Kidney glomerular epithelial cell (primary cell): ENCODE measurements around the gene PRRC1.
"Not testable (repeated sequence)": the region's sequence is repeated elsewhere in the genome, so short reads cannot be mapped to it uniquely, and the experiment has no call there.

ENCODE experiments used
- DNase-seq: peaks from one replicate; lab custom pipeline; 2025; lab: John Stamatoyannopoulos, UW

The PRRC1 gene

GRCh38 chr5:127545249-127545648 is 27.8 kb downstream of the PRRC1 start:
- DNase-seq, result not testable (repeated sequence)

- DNase-seq, result no peak
Observed at GRCh38 chr5:127549551-127549950, 32.1 kb downstream of the PRRC1 start.

GRCh38 chr5:127550652-127551409 is 33.4 kb downstream of the PRRC1 start:
- no peak for DNase-seq

GRCh38 chr5:127551410-127552041 is 34.1 kb downstream of the PRRC1 start:
- no peak for DNase-seq

GRCh38 chr5:127555826-127556225 is 38.4 kb downstream of the PRRC1 start:
- no peak for DNase-seq

- no peak for DNase-seq
Observed at GRCh38 chr5:127556609-127557334, 39.3 kb downstream of the PRRC1 start.

GRCh38 chr5:127558273-127558672 is 40.8 kb downstream of the PRRC1 start:
- DNase-seq, result no peak

- DNase-seq, result peak; percentile 79
Observed at GRCh38 chr5:127561254-127561653, 43.8 kb downstream of the PRRC1 start.

- DNase-seq, result no peak
Observed at GRCh38 chr5:127562252-127562651, 44.8 kb downstream of the PRRC1 start.

- DNase-seq, result no peak
Observed at GRCh38 chr5:127563136-127563535, 45.7 kb downstream of the PRRC1 start.

GRCh38 chr5:127564002-127564769 is 46.7 kb downstream of the PRRC1 start:
- peak; percentile 41 for DNase-seq

GRCh38 chr5:127565586-127566270 is 48.3 kb downstream of the PRRC1 start:
- no peak for DNase-seq

GRCh38 chr5:127567026-127567768 is 49.8 kb downstream of the PRRC1 start:
- DNase-seq, result no peak

GRCh38 chr5:127568166-127568565 is 50.7 kb downstream of the PRRC1 start:
- no peak for DNase-seq

GRCh38 chr5:127569471-127569870 is 52.0 kb downstream of the PRRC1 start:
- DNase-seq, result not testable (repeated sequence)

- no peak for DNase-seq
Observed at GRCh38 chr5:127571314-127572131, 54.1 kb downstream of the PRRC1 start.

- DNase-seq, result no peak
Observed at GRCh38 chr5:127572930-127573329, 55.5 kb downstream of the PRRC1 start.

GRCh38 chr5:127574852-127575679 is 57.6 kb downstream of the PRRC1 start:
- DNase-seq, result no peak

- no peak for DNase-seq
Observed at GRCh38 chr5:127577458-127577857, 60.0 kb downstream of the PRRC1 start.
